Panc1 (cell line): ENCODE measurements around the gene TIAM2. TPM values are rescaled to one million over a fixed set of nuclear protein-coding genes. Genes with fewer than 3 reads are reported as not detected.

Experiments
- ATAC-seq: fragments of 200-7000 bp; cut with Tn5 transposase; 2 replicates; pipeline ENCODE4 v1.9.1; 2020; ENCODE audit warnings: mild to moderate bottlenecking, moderate library complexity
- BruUV-seq: library from RNA; stranded (reverse); fragments of 400-500 nt; replicated peaks from 2 replicates; lab custom pipeline; 2021; lab: Mats Ljungman, UMichigan
- CTCF ChIA-PET: fragments of 300-600 bp; sonication (Branson Sonifier 250); formaldehyde crosslinking; loops from one replicate; lab custom pipeline; 2022; ENCODE audit warnings: antibody characterized with exemption; lab: Charles Lee
- POLR2A ChIA-PET: fragments of 300-600 bp; sonication (Branson Sonifier 250); formaldehyde crosslinking; loops from one replicate; lab custom pipeline; 2022; ENCODE audit warnings: antibody characterized with exemption; lab: Charles Lee
- DNase-seq: peaks from one replicate; pipeline ENCODE4 v3.0.0-alpha.2; 2010; ENCODE audit warnings: low read depth, low spot score
- H3K27ac ChIP-seq: 2 replicates; pipeline ENCODE4 v1.5.1; 2011; ENCODE audit warnings: mild to moderate bottlenecking, low read length, inconsistent platforms
- H3K27me3 ChIP-seq: fragments of 200-500 bp; sonication (Bioruptor generic); 2 replicates; pipeline ENCODE4 v1.6.0; 2014; ENCODE audit warnings: low read length, inconsistent platforms; ENCODE audit not compliant: control insufficient read depth, insufficient read depth
- H3K36me3 ChIP-seq: fragments of 200-500 bp; sonication (Bioruptor generic); 2 replicates; pipeline ENCODE4 v1.5.1; 2014; ENCODE audit warnings: inconsistent platforms, mild to moderate bottlenecking, low read length, moderate library complexity; ENCODE audit not compliant: control insufficient read depth, insufficient read depth
- H3K4me1 ChIP-seq: 2 replicates; pipeline ENCODE4 v1.5.1; 2011; ENCODE audit warnings: inconsistent platforms, mild to moderate bottlenecking, low read length, moderate library complexity; ENCODE audit not compliant: control insufficient read depth, insufficient read depth
- H3K4me3 ChIP-seq, 2 experiments: 2 replicates each; pipeline ENCODE4 v1.5.1; 2011 to 2012; ENCODE audit warnings: low read depth in 2 of 2, low read length in 2 of 2, mild to moderate bottlenecking in 2 of 2, inconsistent platforms in 1 of 2, moderate library complexity in 1 of 2
- H3K9me3 ChIP-seq: fragments of 200-500 bp; sonication (Bioruptor generic); 2 replicates; pipeline ENCODE4 v1.5.1; 2014; ENCODE audit warnings: low read depth, mild to moderate bottlenecking, inconsistent platforms, low read length, moderate library complexity; ENCODE audit not compliant: control insufficient read depth, insufficient read depth
- CTCF ChIP-seq: fragments of 450-650 bp; IDR thresholded peaks from 2 replicates; pipeline ENCODE4 v1.5.1; 2017; ENCODE audit warnings: mild to moderate bottlenecking
- POLR2AphosphoS5 ChIP-seq: IDR thresholded peaks from 2 replicates; pipeline ENCODE4 v1.6.1; 2012; ENCODE audit warnings: mild to moderate bottlenecking, low read depth, low read length, moderate library complexity
- REST ChIP-seq, 2 experiments: IDR thresholded peaks; 2 replicates each; pipeline ENCODE4 v1.6.1; 2011 to 2012; ENCODE audit warnings: low read depth in 2 of 2, control low read depth in 1 of 2, low read length in 1 of 2, mild to moderate bottlenecking in 1 of 2, moderate library complexity in 1 of 2; ENCODE audit not compliant: insufficient read depth in 1 of 2
- SIN3A ChIP-seq: IDR thresholded peaks from 2 replicates; pipeline ENCODE4 v1.6.1; 2012; ENCODE audit warnings: low read depth, mild to moderate bottlenecking, low read length, moderate library complexity, borderline replicate concordance; ENCODE audit not compliant: insufficient read depth
- TCF7L2 ChIP-seq: IDR thresholded peaks from 2 replicates; pipeline ENCODE4 v1.6.1; 2011; ENCODE audit warnings: mild to moderate bottlenecking, low read depth, low read length, inconsistent platforms
- in situ Hi-C: cut with HindIII; loops from 2 replicates; pipeline ENCODE4 v1.10.0; 2016; ENCODE audit warnings: low sequenced_read_pairs, low pct_unique_long_range_greater_than_20kb
- intact Hi-C: fragments of 100-400 bp; cut with micrococcal nuclease; formaldehyde crosslinking; loops from one replicate; pipeline ENCODE4 v1.10.0; 2022; ENCODE audit not compliant: unreplicated experiment
- total RNA-seq: library from RNA; stranded (reverse); gene quantifications from one replicate; pipeline ENCODE4 v1.2.1, GENCODE V29; 2021; ENCODE audit not compliant: unreplicated experiment

The TIAM2 gene
- total RNA-seq, 1 experiment from 2014 or later: 14.9 TPM

DNA sequence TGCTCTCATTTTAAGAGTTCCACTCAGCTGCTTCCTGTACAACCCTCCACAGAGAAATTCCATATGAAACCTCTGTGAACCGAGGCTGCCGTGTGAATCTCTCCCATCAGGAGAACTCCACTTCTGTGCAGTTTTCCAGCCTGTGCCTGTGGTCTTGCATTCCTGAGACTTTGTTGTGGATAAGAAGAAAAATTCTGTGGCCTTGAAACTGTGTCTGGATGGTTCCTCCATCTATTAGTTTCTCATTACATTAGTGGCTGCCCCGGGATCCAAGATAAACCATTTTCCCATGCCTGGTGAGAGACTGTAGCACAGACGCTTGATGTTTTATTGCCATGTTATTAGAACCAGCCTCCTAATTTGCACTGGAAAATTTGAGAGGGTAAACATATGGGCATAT, 40.8 kb upstream of the TIAM2 start:
- no peak overlapping the region for H3K4me3 ChIP-seq
- H3K27ac ChIP-seq: no peak overlapping the region
- intact Hi-C loops: no loop called here
- H3K36me3 ChIP-seq: no peaks in the 10 kb centered on the region
- ATAC-seq (no peak), DNase-seq (no peak)
- no peaks in the 10 kb centered on the region for H3K4me1 ChIP-seq
- BruUV-seq: no TSS peak
- TF ChIP-seq TCF7L2 (no peak), REST (IDR thresholded peaks at IDR 0.05; ENCODE audit: insufficient read depth in 1 of 2, low read depth in 2 of 2, low read length in 1 of 2) (no peak), SIN3A (no peak), CTCF (no peak), POLR2AphosphoS5 (no peak)
- no peaks in the 10 kb centered on the region for H3K9me3 ChIP-seq
- ChIA-PET CTCF (no interaction called here), POLR2A (no interaction called here)
- in situ Hi-C loops: no loop called here
- no peaks in the 10 kb centered on the region for H3K27me3 ChIP-seq

- in situ Hi-C loops: no loop called here
- CTCF ChIA-PET: interaction anchor here (1.5 kb wide), 1 partner anchor 29 kb away, joined by 5 read pairs; no protein-coding TSS in a partner anchor
Observed at GRCh38 chr6:154956771-154957522, 38.2 kb upstream of the TIAM2 start.

GRCh38 chr6:154958469-154958868, 36.6 kb upstream of the TIAM2 start:
- Histone ChIP-seq H3K4me3 (no peak overlapping the region), H3K4me1 (peaks cover 3% of the 10 kb centered on the region; the same call in 1 of the 2 replicates), H3K36me3 (no peaks in the 10 kb centered on the region), H3K27me3 (no peaks in the 10 kb centered on the region), H3K9me3 (no peaks in the 10 kb centered on the region), H3K27ac (no peak overlapping the region)
- no peak for ATAC-seq
- intact Hi-C loops (no loop called here), in situ Hi-C loops (no loop called here)
- CTCF ChIA-PET: interaction anchor here (1.5 kb wide), 1 partner anchor 30 kb away, joined by 5 read pairs; no protein-coding TSS in a partner anchor
- TF ChIP-seq CTCF (no peak), POLR2AphosphoS5 (no peak), REST (IDR thresholded peaks at IDR 0.05; ENCODE audit: insufficient read depth in 1 of 2, low read depth in 2 of 2, low read length in 1 of 2) (no peak), TCF7L2 (no peak), SIN3A (no peak)
- POLR2A ChIA-PET: no interaction called here
- DNase-seq: no peak
- BruUV-seq: no TSS peak

More at GRCh38 chr6:154956771-154957522, 38.2 kb upstream of the TIAM2 start:
- H3K9me3 ChIP-seq: no peaks in the 10 kb centered on the region
- no peak for TF ChIP-seq SIN3A
- H3K4me1 ChIP-seq: no peaks in the 10 kb centered on the region
- POLR2A ChIA-PET: no interaction called here
- no peak overlapping the region for H3K27ac ChIP-seq
- H3K36me3 ChIP-seq: no peaks in the 10 kb centered on the region
- ATAC-seq (no peak), DNase-seq (no peak)
- H3K4me3 ChIP-seq: no peak overlapping the region
- no TSS peak for BruUV-seq
- no peaks in the 10 kb centered on the region for H3K27me3 ChIP-seq
- intact Hi-C loops: no loop called here
